ENCODE results near the gene HPS6.
"Not testable (repeated sequence)": the region's sequence is repeated elsewhere in the genome, so short reads cannot be mapped to it uniquely, and the experiment has no call there.

- not testable (repeated sequence) for TF ChIP-seq EZH2 (IDR thresholded peaks at IDR 0.05; ENCODE audit: insufficient read depth, poor library complexity, severe bottlenecking); EZH2phosphoT487 (IDR thresholded peaks at IDR 0.05; ENCODE audit: insufficient read depth, low read depth)
Measured at GRCh38 chr10:102035807-102036206, 29.3 kb upstream of the HPS6 start.

Data from GM23248 (cell line).